Neural cell (in vitro differentiated cells): Measurements from ENCODE around the gene ARPC5. TPM values are rescaled to one million over a fixed set of nuclear protein-coding genes. Genes with fewer than 3 reads are reported as not detected.

Source experiments
- H2AFZ ChIP-seq: fragments of 200-600, 300-800 bp; sonication (generic), shearing (Covaris generic); 2 replicates; pipeline ENCODE4 v1.6.0; 2014; ENCODE audit warnings: low read depth, mild to moderate bottlenecking, antibody characterized with exemption, low read length, moderate library complexity
- H3F3A ChIP-seq: fragments of 200-600 bp; shearing (Covaris generic); 2 replicates; pipeline ENCODE4 v1.6.1; 2016; ENCODE audit warnings: mild to moderate bottlenecking, moderate library complexity, mixed read lengths, antibody characterized with exemption, low read length; ENCODE audit not compliant: insufficient read depth, poor library complexity, severe bottlenecking
- H3K27ac ChIP-seq: fragments of 200-600, 300-800 bp; sonication (generic), shearing (Covaris generic); 2 replicates; pipeline ENCODE4 v1.5.1; 2014; ENCODE audit warnings: mild to moderate bottlenecking, low read length, moderate library complexity
- H3K27me3 ChIP-seq: fragments of 300-800, 200-600 bp; sonication (generic), shearing (Covaris generic); 2 replicates; pipeline ENCODE4 v1.6.0; 2014; ENCODE audit warnings: mild to moderate bottlenecking, low read depth, low read length, moderate library complexity; ENCODE audit not compliant: insufficient read depth
- H3K36me3 ChIP-seq: fragments of 300-800, 200-600 bp; sonication (generic), shearing (Covaris generic); 2 replicates; pipeline ENCODE4 v1.5.1; 2014; ENCODE audit warnings: mild to moderate bottlenecking, antibody characterized with exemption, low read length, moderate library complexity; ENCODE audit not compliant: insufficient read depth
- H3K4me2 ChIP-seq: fragments of 300-800, 200-600 bp; sonication (generic), shearing (Covaris generic); 2 replicates; pipeline ENCODE4 v1.6.0; 2014; ENCODE audit warnings: mild to moderate bottlenecking, low read length
- H3K4me3 ChIP-seq: fragments of 300-800, 200-600 bp; sonication (generic), shearing (Covaris generic); 2 replicates; pipeline ENCODE4 v1.5.1; 2014; ENCODE audit warnings: mild to moderate bottlenecking, low read length, moderate library complexity
- H3K79me2 ChIP-seq: fragments of 200-600 bp; shearing (Covaris generic); replicated peaks from 2 replicates; pipeline ENCODE4 v1.6.0; 2014; ENCODE audit warnings: mild to moderate bottlenecking, low read length, moderate library complexity; ENCODE audit not compliant: insufficient read depth
- H3K9ac ChIP-seq: fragments of 300-800, 200-600 bp; sonication (generic), shearing (Covaris generic); 2 replicates; pipeline ENCODE4 v1.6.1; 2016; ENCODE audit warnings: mild to moderate bottlenecking, low read length, mixed read lengths
- H3K9me2 ChIP-seq: fragments of 200-600 bp; shearing (Covaris generic); 2 replicates; pipeline ENCODE4 v1.6.1; 2016; ENCODE audit warnings: mild to moderate bottlenecking, low read length, mixed read lengths; ENCODE audit not compliant: insufficient read depth
- H3K9me3 ChIP-seq: fragments of 200-600, 300-800 bp; sonication (generic), shearing (Covaris generic); 2 replicates; pipeline ENCODE4 v1.6.1; 2016; ENCODE audit warnings: mild to moderate bottlenecking, mixed run types, low read length, moderate library complexity, mixed read lengths
- H4K20me1 ChIP-seq: fragments of 200-600 bp; shearing (Covaris generic); 2 replicates; pipeline ENCODE4 v1.6.1; 2016; ENCODE audit warnings: mild to moderate bottlenecking, mixed run types; ENCODE audit not compliant: insufficient read depth
- CTCF ChIP-seq: fragments of 450-650 bp; IDR thresholded peaks from 2 replicates; pipeline ENCODE4 v1.5.1; 2014; ENCODE audit warnings: antibody characterized with exemption, mild to moderate bottlenecking, moderate library complexity; ENCODE audit not compliant: poor library complexity, severe bottlenecking
- EZH2 ChIP-seq: fragments of 200-600, 300-800 bp; shearing (Covaris generic), sonication (generic); IDR thresholded peaks from 2 replicates; pipeline ENCODE4 v1.6.1; 2014; ENCODE audit warnings: antibody characterized with exemption, low read length, borderline replicate concordance, mild to moderate bottlenecking; ENCODE audit not compliant: insufficient read depth, poor library complexity, severe bottlenecking
- MXI1 ChIP-seq: fragments of 450-650 bp; conservative IDR thresholded peaks from 2 replicates; pipeline ENCODE4 v1.6.1; 2014; ENCODE audit warnings: antibody characterized with exemption, mild to moderate bottlenecking; ENCODE audit not compliant: poor library complexity, severe bottlenecking
- POLR2AphosphoS5 ChIP-seq: IDR thresholded peaks from 2 replicates; pipeline ENCODE4 v1.6.1; 2012
- RAD21 ChIP-seq: fragments of 450-650 bp; conservative IDR thresholded peaks from 2 replicates; pipeline ENCODE4 v1.6.1; 2014; ENCODE audit warnings: antibody characterized with exemption, mild to moderate bottlenecking, moderate library complexity
- REST ChIP-seq: IDR thresholded peaks from 2 replicates; pipeline ENCODE4 v1.6.1; 2012; ENCODE audit warnings: borderline replicate concordance
- SMC3 ChIP-seq: fragments of 450-650 bp; conservative IDR thresholded peaks from 2 replicates; pipeline ENCODE4 v1.6.1; 2014; ENCODE audit warnings: antibody characterized with exemption, mild to moderate bottlenecking, moderate library complexity; ENCODE audit not compliant: poor library complexity
- TAF1 ChIP-seq: IDR thresholded peaks from 2 replicates; pipeline ENCODE4 v1.6.1; 2012; ENCODE audit warnings: low read depth
- polyA plus RNA-seq: library from polyadenylated mRNA; depleted of rRNA; stranded (reverse); fragments of >200 nt; gene quantifications from 2 replicates; pipeline ENCODE4 v1.2.3, GENCODE V29; 2014

The ARPC5 gene
- polyA plus RNA-seq, 1 donor from 2014 or later, result 197 TPM

GRCh38 chr1:183678819-183679218 lies 43.2 kb upstream of the ARPC5 start:
- H3K4me3 ChIP-seq, result no peak overlapping the region
- no peaks in the 10 kb centered on the region for H3K36me3 ChIP-seq
- TF ChIP-seq POLR2AphosphoS5 (no peak), REST (no peak), MXI1 (no peak), EZH2 (no peak)
- H3K9me3 ChIP-seq, result no peaks in the 10 kb centered on the region
- H3K27ac ChIP-seq, result no peak overlapping the region
- no peak overlapping the region for H2AFZ ChIP-seq
- no peaks in the 10 kb centered on the region for H3K79me2 ChIP-seq
- H3K9ac ChIP-seq, result no peak overlapping the region
- H3F3A ChIP-seq, result no peaks in the 10 kb centered on the region
- no peak overlapping the region for H3K4me2 ChIP-seq
- no peaks in the 10 kb centered on the region for H4K20me1 ChIP-seq
- H3K9me2 ChIP-seq, result no peaks in the 10 kb centered on the region
- no peaks in the 10 kb centered on the region for H3K27me3 ChIP-seq

GRCh38 chr1:183676586-183677189 lies 41.1 kb upstream of the ARPC5 start:
- no peak overlapping the region for H3K27ac ChIP-seq
- no peak overlapping the region for H3K4me3 ChIP-seq
- H3K4me2 ChIP-seq, result no peak overlapping the region
- H3K79me2 ChIP-seq, result no peaks in the 10 kb centered on the region
- H3K9ac ChIP-seq, result no peak overlapping the region
- no peaks in the 10 kb centered on the region for H3K9me2 ChIP-seq
- no peaks in the 10 kb centered on the region for H3K9me3 ChIP-seq
- H3F3A ChIP-seq, result no peaks in the 10 kb centered on the region
- no peaks in the 10 kb centered on the region for H3K36me3 ChIP-seq
- H3K27me3 ChIP-seq, result no peaks in the 10 kb centered on the region
- no peak for TF ChIP-seq SMC3
- no peak overlapping the region for H2AFZ ChIP-seq
- no peaks in the 10 kb centered on the region for H4K20me1 ChIP-seq

- TF ChIP-seq TAF1, result no peak
- TF ChIP-seq EZH2, result no peak
- no peak for TF ChIP-seq CTCF
- no peak for TF ChIP-seq REST
- TF ChIP-seq RAD21, result no peak
- no peak for TF ChIP-seq SMC3
- Histone ChIP-seq H4K20me1 (no peaks in the 10 kb centered on the region), H3K4me3 (no peak overlapping the region), H3K9me2 (no peaks in the 10 kb centered on the region), H3F3A (no peaks in the 10 kb centered on the region), H3K9ac (no peak overlapping the region), H3K79me2 (no peaks in the 10 kb centered on the region), H3K4me2 (no peak overlapping the region), H3K27ac (no peak overlapping the region), H3K36me3 (no peaks in the 10 kb centered on the region), H3K27me3 (no peaks in the 10 kb centered on the region), H3K9me3 (no peaks in the 10 kb centered on the region), H2AFZ (no peak overlapping the region)
Measured at GRCh38 chr1:183675883-183676585, 40.5 kb upstream of the ARPC5 start.
